Type B pancreatic cell (in vitro differentiated cells): ENCODE results near the gene CHMP3. TPM values are rescaled to one million over a fixed set of nuclear protein-coding genes. Genes with fewer than 3 reads are reported as not detected.
"Not testable (repeated sequence)": the region's sequence is repeated elsewhere in the genome, so short reads cannot be mapped to it uniquely, and the experiment has no call there.

Experiments used
- DNase-seq: peaks from one replicate; pipeline ENCODE4 v3.0.0; 2021; ENCODE audit warnings: mixed read lengths; ENCODE audit not compliant: unreplicated experiment; ENCODE audit errors: extremely low spot score
- H3K27ac Mint-ChIP-seq: 2 replicates; pipeline ENCODE4 v1.8.0; 2021; ENCODE audit warnings: mild to moderate bottlenecking, mixed read lengths
- H3K27me3 Mint-ChIP-seq: 2 replicates; pipeline ENCODE4 v1.8.0; 2021; ENCODE audit warnings: mixed read lengths
- H3K36me3 Mint-ChIP-seq: 2 replicates; pipeline ENCODE4 v1.8.0; 2021; ENCODE audit warnings: mixed read lengths
- H3K4me1 Mint-ChIP-seq: one replicate; pipeline ENCODE4 v1.8.0; 2021; ENCODE audit warnings: mixed read lengths; ENCODE audit not compliant: unreplicated experiment
- H3K4me3 Mint-ChIP-seq: 2 replicates; pipeline ENCODE4 v1.8.0; 2021; ENCODE audit warnings: mild to moderate bottlenecking, mixed read lengths
- H3K9me3 Mint-ChIP-seq: 2 replicates; pipeline ENCODE4 v1.8.0; 2021; ENCODE audit warnings: mixed read lengths
- total RNA-seq: library from RNA; stranded (reverse); gene quantifications from 2 replicates; pipeline ENCODE4 v1.2.1, GENCODE V29; 2021; ENCODE audit warnings: low replicate concordance
- TF ChIP-seq, protein P1 (sequence below): fragments of 200-600 bp; sonication (generic); conservative IDR thresholded peaks from 2 replicates; pipeline ENCODE4 v1.5.0; 2021; ENCODE audit warnings: antibody characterized with exemption, mild to moderate bottlenecking

Gene CHMP3
- total RNA-seq, 1 donor from 2014 or later, result 76.4 TPM

DNA sequence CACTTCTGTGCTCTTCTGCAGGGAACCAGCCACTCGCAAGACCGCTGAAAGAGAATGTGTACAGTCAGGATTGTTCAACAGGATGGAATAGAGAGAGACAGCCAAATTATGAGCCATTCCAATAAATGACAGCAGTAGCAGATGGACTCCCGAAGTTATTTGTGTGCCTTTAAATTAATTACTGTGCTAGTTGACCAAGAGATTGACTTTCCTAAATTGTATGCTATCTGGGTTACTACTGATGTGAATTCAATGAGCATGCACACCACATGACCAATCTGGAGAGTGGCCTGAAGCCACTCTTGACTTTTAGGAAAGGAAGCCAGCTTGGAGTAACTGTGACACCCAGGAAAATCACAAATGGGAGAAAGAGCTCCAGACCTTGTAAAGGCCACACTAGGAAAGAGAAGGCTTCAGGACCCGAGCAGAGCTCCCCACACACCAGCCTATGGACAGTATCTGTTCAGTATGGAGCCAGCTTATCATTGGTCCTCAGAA is 52.8 kb downstream of the CHMP3 start:
- H3K4me3 Mint-ChIP-seq, result no peak overlapping the region
- H3K4me1 Mint-ChIP-seq, result no peaks in the 10 kb centered on the region
- H3K36me3 Mint-ChIP-seq, result peaks cover 14% of the 10 kb centered on the region
- no peaks in the 10 kb centered on the region for H3K27me3 Mint-ChIP-seq
- H3K9me3 Mint-ChIP-seq, result no peaks in the 10 kb centered on the region
- DNase-seq, result no peak
- TF ChIP-seq, protein P1, sequence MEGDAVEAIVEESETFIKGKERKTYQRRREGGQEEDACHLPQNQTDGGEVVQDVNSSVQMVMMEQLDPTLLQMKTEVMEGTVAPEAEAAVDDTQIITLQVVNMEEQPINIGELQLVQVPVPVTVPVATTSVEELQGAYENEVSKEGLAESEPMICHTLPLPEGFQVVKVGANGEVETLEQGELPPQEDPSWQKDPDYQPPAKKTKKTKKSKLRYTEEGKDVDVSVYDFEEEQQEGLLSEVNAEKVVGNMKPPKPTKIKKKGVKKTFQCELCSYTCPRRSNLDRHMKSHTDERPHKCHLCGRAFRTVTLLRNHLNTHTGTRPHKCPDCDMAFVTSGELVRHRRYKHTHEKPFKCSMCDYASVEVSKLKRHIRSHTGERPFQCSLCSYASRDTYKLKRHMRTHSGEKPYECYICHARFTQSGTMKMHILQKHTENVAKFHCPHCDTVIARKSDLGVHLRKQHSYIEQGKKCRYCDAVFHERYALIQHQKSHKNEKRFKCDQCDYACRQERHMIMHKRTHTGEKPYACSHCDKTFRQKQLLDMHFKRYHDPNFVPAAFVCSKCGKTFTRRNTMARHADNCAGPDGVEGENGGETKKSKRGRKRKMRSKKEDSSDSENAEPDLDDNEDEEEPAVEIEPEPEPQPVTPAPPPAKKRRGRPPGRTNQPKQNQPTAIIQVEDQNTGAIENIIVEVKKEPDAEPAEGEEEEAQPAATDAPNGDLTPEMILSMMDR, result no peak
- no peak overlapping the region for H3K27ac Mint-ChIP-seq

DNA sequence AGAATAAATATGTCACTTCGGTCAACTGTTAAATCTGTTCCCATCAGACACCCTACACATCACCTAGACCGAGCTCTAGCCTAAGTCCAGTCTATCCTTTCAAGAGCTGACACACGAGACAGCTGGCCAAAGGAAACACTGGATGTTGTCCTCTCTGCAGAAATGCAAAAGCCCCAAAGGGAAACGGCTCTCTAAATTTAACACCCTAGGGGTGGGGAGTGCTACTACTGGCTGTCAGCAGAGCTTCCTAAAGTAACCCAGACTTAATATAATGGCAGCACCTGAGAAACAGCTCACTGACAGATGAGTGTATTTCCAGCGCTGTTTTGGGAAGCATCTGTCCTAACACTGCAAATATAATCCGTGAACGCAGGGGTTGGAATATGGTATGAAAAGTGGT is 55.6 kb downstream of the CHMP3 start:
- H3K4me3 Mint-ChIP-seq, result no peak overlapping the region
- DNase-seq, result no peak
- no peak overlapping the region for H3K27ac Mint-ChIP-seq
- no peaks in the 10 kb centered on the region for H3K9me3 Mint-ChIP-seq
- no peaks in the 10 kb centered on the region for H3K27me3 Mint-ChIP-seq
- TF ChIP-seq, protein P1, result no peak
- H3K4me1 Mint-ChIP-seq, result no peaks in the 10 kb centered on the region
- peaks cover 32% of the 10 kb centered on the region for H3K36me3 Mint-ChIP-seq

GRCh38 chr2:86500325-86501083 is 62.7 kb downstream of the CHMP3 start:
- no peaks in the 10 kb centered on the region for H3K27me3 Mint-ChIP-seq
- no peak overlapping the region for H3K27ac Mint-ChIP-seq
- H3K4me1 Mint-ChIP-seq, result no peaks in the 10 kb centered on the region
- H3K4me3 Mint-ChIP-seq, result no peak overlapping the region
- H3K36me3 Mint-ChIP-seq, result peaks cover 81% of the 10 kb centered on the region
- TF ChIP-seq, protein P1, result no peak
- H3K9me3 Mint-ChIP-seq, result peaks cover 24% of the 10 kb centered on the region
- DNase-seq, result no peak

- Mint-ChIP-seq H3K9me3 (peaks cover 24% of the 10 kb centered on the region), H3K27me3 (no peaks in the 10 kb centered on the region), H3K4me3 (no peak overlapping the region), H3K4me1 (no peaks in the 10 kb centered on the region), H3K27ac (no peak overlapping the region), H3K36me3 (peaks cover 84% of the 10 kb centered on the region)
- no peak for DNase-seq
- TF ChIP-seq, protein P1, result no peak
Measured at GRCh38 chr2:86499326-86499725, 63.9 kb downstream of the CHMP3 start.

- TF ChIP-seq, protein P1, result no peak
- DNase-seq, result no peak
- no peaks in the 10 kb centered on the region for H3K27me3 Mint-ChIP-seq
- H3K27ac Mint-ChIP-seq, result no peak overlapping the region
- H3K9me3 Mint-ChIP-seq, result peaks cover 24% of the 10 kb centered on the region
- no peaks in the 10 kb centered on the region for H3K4me1 Mint-ChIP-seq
- no peak overlapping the region for H3K4me3 Mint-ChIP-seq
- H3K36me3 Mint-ChIP-seq, result peaks cover 83% of the 10 kb centered on the region
Measured at GRCh38 chr2:86498468-86499260, 64.6 kb downstream of the CHMP3 start.

GRCh38 chr2:86496391-86496790 is 66.9 kb downstream of the CHMP3 start:
- not testable (repeated sequence) for DNase-seq, H3K27ac Mint-ChIP-seq, H3K27me3 Mint-ChIP-seq, H3K4me3 Mint-ChIP-seq, H3K4me1 Mint-ChIP-seq
- Mint-ChIP-seq H3K36me3 (peaks cover 74% of the 10 kb centered on the region), H3K9me3 (peaks cover 24% of the 10 kb centered on the region)
